Tibial nerve (tissue), 3 donors: ENCODE results near the gene CHTF8.

Source experiments
- POLR2A ChIP-seq, 2 donors: fragments of 450-650 bp; IDR thresholded peaks; one replicate each; pipeline ENCODE4 v1.6.1; 2017; ENCODE audit warnings: antibody characterized with exemption in 2 of 2, mild to moderate bottlenecking in 2 of 2, moderate library complexity in 2 of 2
- TF ChIP-seq, protein P1 (sequence below), 5 experiments: fragments of 200-600 bp in 3 of 5; fragments of 450-650 bp in 2 of 5; sonication (generic) in 3 of 5; IDR thresholded peaks; one replicate each; pipeline ENCODE4 v1.5.1; 2016 to 2019; ENCODE audit warnings: antibody characterized with exemption in 5 of 5, mild to moderate bottlenecking in 3 of 5, moderate library complexity in 2 of 5

DNA sequence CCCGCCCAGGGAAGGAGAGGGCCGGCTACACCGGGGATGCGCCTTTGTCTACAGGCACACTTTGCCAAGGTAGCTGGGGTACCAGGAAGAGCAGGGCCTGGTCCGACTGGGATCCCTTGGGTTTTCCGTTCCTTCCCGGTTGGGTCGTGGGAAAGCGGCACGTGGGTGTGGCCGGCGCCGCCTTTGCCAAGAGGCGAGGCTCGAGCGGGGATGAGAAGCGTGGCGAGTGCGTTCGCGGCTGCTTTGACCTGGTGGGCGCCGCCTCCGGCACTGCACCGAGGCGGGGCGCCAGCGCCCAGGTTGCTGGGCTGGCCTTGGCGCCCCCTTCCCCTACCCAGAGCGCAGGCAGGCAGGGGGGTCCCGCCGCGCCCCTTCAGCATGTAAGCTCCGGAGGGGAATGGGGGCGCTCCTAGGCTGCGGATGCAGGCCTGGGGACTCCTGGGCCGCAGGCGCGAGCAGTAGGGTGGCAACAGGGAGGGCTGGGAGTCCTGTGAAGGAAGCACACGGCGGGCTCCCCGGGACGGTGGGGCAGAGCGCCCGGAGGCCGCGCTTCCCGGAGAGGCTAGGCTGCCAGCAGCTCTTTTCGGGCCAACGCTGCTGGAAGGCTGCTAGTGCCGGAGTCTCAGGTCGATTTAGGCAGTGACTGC is 24.9 kb downstream of the CHTF8 start:
- TF ChIP-seq, protein P1, sequence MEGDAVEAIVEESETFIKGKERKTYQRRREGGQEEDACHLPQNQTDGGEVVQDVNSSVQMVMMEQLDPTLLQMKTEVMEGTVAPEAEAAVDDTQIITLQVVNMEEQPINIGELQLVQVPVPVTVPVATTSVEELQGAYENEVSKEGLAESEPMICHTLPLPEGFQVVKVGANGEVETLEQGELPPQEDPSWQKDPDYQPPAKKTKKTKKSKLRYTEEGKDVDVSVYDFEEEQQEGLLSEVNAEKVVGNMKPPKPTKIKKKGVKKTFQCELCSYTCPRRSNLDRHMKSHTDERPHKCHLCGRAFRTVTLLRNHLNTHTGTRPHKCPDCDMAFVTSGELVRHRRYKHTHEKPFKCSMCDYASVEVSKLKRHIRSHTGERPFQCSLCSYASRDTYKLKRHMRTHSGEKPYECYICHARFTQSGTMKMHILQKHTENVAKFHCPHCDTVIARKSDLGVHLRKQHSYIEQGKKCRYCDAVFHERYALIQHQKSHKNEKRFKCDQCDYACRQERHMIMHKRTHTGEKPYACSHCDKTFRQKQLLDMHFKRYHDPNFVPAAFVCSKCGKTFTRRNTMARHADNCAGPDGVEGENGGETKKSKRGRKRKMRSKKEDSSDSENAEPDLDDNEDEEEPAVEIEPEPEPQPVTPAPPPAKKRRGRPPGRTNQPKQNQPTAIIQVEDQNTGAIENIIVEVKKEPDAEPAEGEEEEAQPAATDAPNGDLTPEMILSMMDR (IDR thresholded peaks at IDR 0.05) = no peak
- no peak for TF ChIP-seq POLR2A (IDR thresholded peaks at IDR 0.05)
